OCI-LY3 (cell line): ENCODE measurements around the gene CARS1.

Experiments used
- H2AFZ ChIP-seq: fragments of 200-600, 300-600 bp; shearing (Covaris generic); 2 replicates; pipeline ENCODE4 v1.6.0; 2014; ENCODE audit warnings: antibody characterized with exemption, low read depth, low read length
- H3K27ac ChIP-seq: fragments of 200-600, 300-600 bp; sonication (generic); 2 replicates; pipeline ENCODE4 v1.5.1; 2014; ENCODE audit warnings: mild to moderate bottlenecking, low read length, moderate library complexity, mixed read lengths
- H3K27me3 ChIP-seq: fragments of 200-600, 300-600 bp; sonication (generic); 2 replicates; pipeline ENCODE4 v1.6.1; 2014; ENCODE audit warnings: low read depth, low read length, mixed read lengths
- H3K36me3 ChIP-seq: fragments of 200-600, 300-600 bp; sonication (generic); replicated peaks from 2 replicates; pipeline ENCODE3; 2014; ENCODE audit warnings: low read depth, low read length, mixed read lengths
- H3K4me1 ChIP-seq: fragments of 300-600, 200-600 bp; sonication (generic); 2 replicates; pipeline ENCODE4 v1.6.1; 2014; ENCODE audit warnings: low read length, mixed read lengths
- H3K4me2 ChIP-seq: fragments of 200-600, 300-600 bp; sonication (generic); 2 replicates; pipeline ENCODE4 v1.6.1; 2014; ENCODE audit warnings: low read length, mixed read lengths
- H3K4me3 ChIP-seq: fragments of 300-600, 200-600 bp; sonication (generic); 2 replicates; pipeline ENCODE4 v1.5.1; 2014; ENCODE audit warnings: antibody characterized with exemption, mild to moderate bottlenecking, low read length, moderate library complexity
- H3K79me2 ChIP-seq: fragments of 300-600, 200-600 bp; shearing (Covaris generic); 2 replicates; pipeline ENCODE4 v1.6.1; 2014; ENCODE audit warnings: mild to moderate bottlenecking, low read length, mixed read lengths
- H3K9ac ChIP-seq: fragments of 300-600, 200-600 bp; shearing (Covaris generic); 2 replicates; pipeline ENCODE4 v1.6.0; 2014; ENCODE audit warnings: mild to moderate bottlenecking, low read length, moderate library complexity
- H3K9me3 ChIP-seq: fragments of 200-600, 300-600 bp; shearing (Covaris generic); 2 replicates; pipeline ENCODE4 v1.6.1; 2014; ENCODE audit warnings: low read length, mixed read lengths; ENCODE audit not compliant: insufficient read depth
- H4K20me1 ChIP-seq: fragments of 200-600, 300-600 bp; sonication (generic); 2 replicates; pipeline ENCODE4 v1.6.1; 2016; ENCODE audit warnings: low read length, mixed read lengths; ENCODE audit not compliant: insufficient read depth
- CTCF ChIP-seq: fragments of 200-600, 300-600 bp; sonication (generic); IDR thresholded peaks from 2 replicates; pipeline ENCODE4 v1.5.1; 2014; ENCODE audit warnings: antibody characterized with exemption, low read length, low read depth
- EZH2phosphoT487 ChIP-seq: fragments of 200-600 bp; shearing (Covaris generic); IDR thresholded peaks from 2 replicates; pipeline ENCODE4 v1.6.1; 2018; ENCODE audit warnings: antibody characterized with exemption, mixed run types, low read depth

Gene CARS1

GRCh38 chr11:2992997-2993325 is 64.3 kb downstream of the CARS1 start:
- peaks cover 27% of the 10 kb centered on the region for H4K20me1 ChIP-seq
- H3K27me3 ChIP-seq = no peaks in the 10 kb centered on the region
- peak overlapping the region; percentile 93 for H3K4me3 ChIP-seq
- H3K36me3 ChIP-seq = peaks cover 9% of the 10 kb centered on the region
- TF ChIP-seq EZH2phosphoT487 = no peak
- no peak for TF ChIP-seq CTCF
- H3K9ac ChIP-seq = peak overlapping the region; percentile 96
- peaks cover 47% of the 10 kb centered on the region for H3K79me2 ChIP-seq
- H3K9me3 ChIP-seq = no peaks in the 10 kb centered on the region
- H2AFZ ChIP-seq = peak overlapping the region; percentile 51; the same call in 1 of the 2 replicates
- peak overlapping the region; percentile 72 for H3K27ac ChIP-seq
- peak overlapping the region; percentile 86 for H3K4me2 ChIP-seq
- H3K4me1 ChIP-seq = peaks cover 34% of the 10 kb centered on the region

- H3K79me2 ChIP-seq = peaks cover 53% of the 10 kb centered on the region
- H4K20me1 ChIP-seq = peaks cover 31% of the 10 kb centered on the region
- H3K27me3 ChIP-seq = no peaks in the 10 kb centered on the region
- H3K4me3 ChIP-seq = peak within 1 kb of the TSS; percentile 93
- peaks cover 37% of the 10 kb centered on the region for H3K4me1 ChIP-seq
- no peaks in the 10 kb centered on the region for H3K9me3 ChIP-seq
- peaks cover 12% of the 10 kb centered on the region for H3K36me3 ChIP-seq
- TF ChIP-seq EZH2phosphoT487 (no peak), CTCF (no peak)
- H3K27ac ChIP-seq = peak within 1 kb of the TSS; percentile 72
- H2AFZ ChIP-seq = peak within 1 kb of the TSS; percentile 51; the same call in 1 of the 2 replicates
- peak within 1 kb of the TSS; percentile 96 for H3K9ac ChIP-seq
- H3K4me2 ChIP-seq = peak within 1 kb of the TSS; percentile 95
Measured at GRCh38 chr11:2992234-2992996, 64.8 kb downstream of the CARS1 start, which contains the start of gene NAP1L4. TSS of gene NAP1L4 (minus strand) at chr11:2992329. CDS start at chr11:2979220, 13,109 bp downstream.

GRCh38 chr11:2991452-2992233 is 65.6 kb downstream of the CARS1 start:
- Histone ChIP-seq H3K79me2 (peaks cover 61% of the 10 kb centered on the region), H3K4me2 (peak overlapping the region; percentile 95), H3K27me3 (no peaks in the 10 kb centered on the region), H3K4me3 (peak overlapping the region; percentile 93), H3K9ac (peak overlapping the region; percentile 86), H3K36me3 (peaks cover 17% of the 10 kb centered on the region), H2AFZ (no peak overlapping the region), H4K20me1 (peaks cover 36% of the 10 kb centered on the region), H3K9me3 (no peaks in the 10 kb centered on the region), H3K4me1 (peaks cover 37% of the 10 kb centered on the region), H3K27ac (peak overlapping the region; percentile 49)
- TF ChIP-seq CTCF = no peak
- no peak for TF ChIP-seq EZH2phosphoT487
